Measurements from ENCODE around the gene UQCC5.

The UQCC5 gene

GRCh38 chr3:52504977-52505376 is 31.4 kb upstream of the UQCC5 start:
- DNase-seq (ENCODE audit: low read depth) = no peak

GRCh38 chr3:52506266-52506966 is 30.0 kb upstream of the UQCC5 start:
- no peak for DNase-seq (ENCODE audit: low read depth)

- no peak for DNase-seq (ENCODE audit: low read depth)
Measured at GRCh38 chr3:52507359-52507758, 29.0 kb upstream of the UQCC5 start.

GRCh38 chr3:52509753-52510328 is 26.6 kb upstream of the UQCC5 start:
- DNase-seq (ENCODE audit: low read depth) = no peak

GRCh38 chr3:52511509-52511908 is 24.9 kb upstream of the UQCC5 start:
- no peak for DNase-seq (ENCODE audit: low read depth)

GRCh38 chr3:52512105-52512504 is 24.3 kb upstream of the UQCC5 start:
- DNase-seq (ENCODE audit: low read depth) = no peak

- DNase-seq (ENCODE audit: low read depth) = no peak
Measured at GRCh38 chr3:52512727-52513126, 23.7 kb upstream of the UQCC5 start.

- DNase-seq (ENCODE audit: low read depth) = no peak
Measured at GRCh38 chr3:52513281-52513680, 23.1 kb upstream of the UQCC5 start.

GRCh38 chr3:52514576-52514975 is 21.8 kb upstream of the UQCC5 start:
- no peak for DNase-seq (ENCODE audit: low read depth)

GRCh38 chr3:52515192-52515591 is 21.2 kb upstream of the UQCC5 start:
- no peak for DNase-seq (ENCODE audit: low read depth)

- DNase-seq (ENCODE audit: low read depth) = no peak
Measured at GRCh38 chr3:52516509-52517195, 19.8 kb upstream of the UQCC5 start.

- DNase-seq (ENCODE audit: low read depth) = no peak
Measured at GRCh38 chr3:52517796-52518722, 18.3 kb upstream of the UQCC5 start.

- DNase-seq (ENCODE audit: low read depth) = no peak
Measured at GRCh38 chr3:52518723-52519444, 17.5 kb upstream of the UQCC5 start.

- no peak for DNase-seq (ENCODE audit: low read depth)
Measured at GRCh38 chr3:52519445-52520140, 16.8 kb upstream of the UQCC5 start.

GRCh38 chr3:52520141-52520667 is 16.2 kb upstream of the UQCC5 start:
- no peak for DNase-seq (ENCODE audit: low read depth)

- DNase-seq (ENCODE audit: low read depth) = no peak
Measured at GRCh38 chr3:52520716-52521487, 15.5 kb upstream of the UQCC5 start.

- DNase-seq (ENCODE audit: low read depth) = no peak
Measured at GRCh38 chr3:52521488-52521824, 14.9 kb upstream of the UQCC5 start.

- no peak for DNase-seq (ENCODE audit: low read depth)
Measured at GRCh38 chr3:52521881-52522650, 14.3 kb upstream of the UQCC5 start.

GRCh38 chr3:52522651-52523251 is 13.7 kb upstream of the UQCC5 start:
- no peak for DNase-seq (ENCODE audit: low read depth)

Measured in stimulated activated CD8-positive, alpha-beta memory T cell treated with anti-CD3 and anti-CD28 coated beads, Interleukin-15, amount 100 ng/mL, for 1 hour (primary cell).